Lower leg skin (tissue), 4 donors: ENCODE data around the gene SERINC2. TPM values are rescaled to one million over a fixed set of nuclear protein-coding genes. Genes with fewer than 3 reads are reported as not detected.
A peak's percentile ranks its signal among the peaks of the same experiment; 100 is the strongest.

Experiments
- DNase-seq, 2 donors: peaks; one replicate each; pipeline ENCODE4 v3.0.0-alpha.2; 2019; ENCODE audit warnings: low spot score in 2 of 2
- H3K4me3 ChIP-seq: fragments of 200-600 bp; sonication (generic); 2 replicates; pipeline ENCODE4 v1.5.1; 2017; ENCODE audit warnings: mild to moderate bottlenecking, low read depth; ENCODE audit not compliant: poor library complexity, severe bottlenecking
- CTCF ChIP-seq, 3 donors: fragments of 450-650 bp; IDR thresholded peaks; one replicate each; pipeline ENCODE4 v1.5.1; 2016; ENCODE audit warnings: antibody characterized with exemption in 3 of 3, mild to moderate bottlenecking in 3 of 3, moderate library complexity in 2 of 3
- POLR2A ChIP-seq, 2 donors: fragments of 450-650 bp; IDR thresholded peaks; one replicate each; pipeline ENCODE4 v1.6.1; 2016 to 2017; ENCODE audit warnings: antibody characterized with exemption in 2 of 2, mild to moderate bottlenecking in 1 of 2, moderate library complexity in 1 of 2
- WGBS, 2 donors: methylation state at CpG; one replicate each; pipeline ENCODE4 v1.1.5; 2018; 5-methylcytosine and 5-hydroxymethylcytosine counted together
- intact Hi-C: fragments of 100-400 bp; cut with DNase I; formaldehyde crosslinking; loops from one replicate; pipeline ENCODE4 v1.15.0; 2023; ENCODE audit warnings: low total_unique reads
- total RNA-seq, 4 donors: library from RNA; depleted of rRNA; stranded (reverse); fragments of >200 nt; gene quantifications; one replicate each; pipeline ENCODE4 v1.1.0, GENCODE V29; 2016

The SERINC2 gene
- total RNA-seq, 4 donors from 2014 or later, result 51.4 to 85.4 (median 60.6) TPM

- DNase-seq, result peak in 1 of 2 donors; percentile 66
- TF ChIP-seq CTCF (IDR thresholded peaks at IDR 0.05) (no peak), POLR2A (IDR thresholded peaks at IDR 0.05) (no peak)
- no peak overlapping the region for H3K4me3 ChIP-seq
- intact Hi-C loops, result no loop called here
- 73 to 78% methylated on average over 6 to 8 of the region's 8 CpGs for WGBS, 2 donors
These were observed 31.9 kb downstream of the SERINC2 start for GRCh38 chr1:31444725-31445448.

GRCh38 chr1:31445951-31446350, 32.9 kb downstream of the SERINC2 start:
- intact Hi-C loops, result no loop called here
- no peak for TF ChIP-seq CTCF (IDR thresholded peaks at IDR 0.05)
- no peak for TF ChIP-seq POLR2A (IDR thresholded peaks at IDR 0.05)
- no peak overlapping the region for H3K4me3 ChIP-seq
- no peak for DNase-seq
- WGBS, 2 donors, result 71 to 85% methylated on average over 3 of the region's 3 CpGs

GRCh38 chr1:31447210-31447609, 34.2 kb downstream of the SERINC2 start:
- TF ChIP-seq CTCF (IDR thresholded peaks at IDR 0.05) (no peak), POLR2A (IDR thresholded peaks at IDR 0.05) (no peak)
- WGBS, 2 donors, result 46 to 63% methylated on average over 9 of the region's 9 CpGs
- intact Hi-C loops, result no loop called here

GRCh38 chr1:31453384-31454079, 40.5 kb downstream of the SERINC2 start:
- 81 to 89% methylated on average over 8 of the region's 8 CpGs for WGBS, 2 donors
- intact Hi-C loops, result no loop called here
- no peak for DNase-seq

More at GRCh38 chr1:31447210-31447609, 34.2 kb downstream of the SERINC2 start:
- no peak overlapping the region for H3K4me3 ChIP-seq
- no peak for DNase-seq

GRCh38 chr1:31458287-31458896, 45.4 kb downstream of the SERINC2 start:
- no peak overlapping the region for H3K4me3 ChIP-seq
- intact Hi-C loops, result no loop called here
- no peak for TF ChIP-seq CTCF (IDR thresholded peaks at IDR 0.05)
- no peak for TF ChIP-seq POLR2A (IDR thresholded peaks at IDR 0.05)
- WGBS, 2 donors, result 91 to 93% methylated on average over 5 of the region's 5 CpGs
- no peak for DNase-seq

More at GRCh38 chr1:31453384-31454079, 40.5 kb downstream of the SERINC2 start:
- H3K4me3 ChIP-seq, result no peak overlapping the region
- TF ChIP-seq POLR2A (IDR thresholded peaks at IDR 0.05), result no peak
- no peak for TF ChIP-seq CTCF (IDR thresholded peaks at IDR 0.05)
